Measurements from ENCODE around the gene DNAJC15. TPM values are rescaled to one million over a fixed set of nuclear protein-coding genes. Genes with fewer than 3 reads are reported as not detected.

DNAJC15 gene
- total and polyA plus RNA-seq, 2 of the 8 experiments (the other 6 are each of a cell fraction or from before 2014, with no cell fraction given) = 5.8 to 20.8 TPM

DNA sequence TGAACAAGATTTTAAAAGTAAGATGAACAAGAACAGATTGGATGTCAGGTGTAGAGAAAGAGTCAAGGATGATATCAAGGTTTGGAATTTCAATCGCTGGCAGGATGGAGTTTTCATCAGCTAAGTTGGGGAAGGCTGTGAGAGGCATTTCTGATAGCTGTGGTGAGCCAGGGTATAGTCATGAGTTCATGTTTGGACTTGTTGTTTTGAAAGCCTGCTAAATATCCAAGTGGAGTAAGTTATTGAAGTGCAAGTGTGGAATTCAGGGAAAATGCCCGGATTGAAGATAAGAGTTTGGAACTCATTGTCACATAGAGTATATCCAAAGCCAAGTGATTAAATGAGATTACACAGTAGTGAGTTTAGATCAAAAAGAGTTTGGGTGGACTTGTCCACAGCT is 20.4 kb upstream of the DNAJC15 start:
- Histone ChIP-seq H3K4me2 (ENCODE audit: insufficient read depth in 1 of 2, low read depth in 2 of 2, low read length in 2 of 2) (no peak overlapping the region), H2BK15ac (ENCODE audit: low read length) (no peak overlapping the region), H4K20me1 (replicated peaks in 1 of 2; ENCODE audit: control insufficient read depth in 1 of 2, insufficient read depth in 2 of 2, low read length in 2 of 2) (no peaks in the 10 kb centered on the region), H3K79me2 (ENCODE audit: control insufficient read depth in 1 of 2, insufficient read depth in 2 of 2, low read length in 2 of 2) (no peaks in the 10 kb centered on the region), H3K18ac (ENCODE audit: extremely low read depth, low read length) (no peak overlapping the region), H3K36me3 (ENCODE audit: control insufficient read depth in 2 of 4, insufficient read depth in 4 of 4, low read length in 3 of 4) (no peaks in the 10 kb centered on the region), H3K79me1 (ENCODE audit: low read depth, low read length) (no peaks in the 10 kb centered on the region), H4K8ac (ENCODE audit: extremely low read depth, insufficient read depth, low read length) (no peak overlapping the region), H2AFZ (ENCODE audit: low read length) (no peak overlapping the region), H3K27ac (ENCODE audit: low read depth, low read length) (no peak overlapping the region), H2BK12ac (ENCODE audit: low read depth, low read length) (no peak overlapping the region), H3K4me1 (replicated peaks in 1 of 4; ENCODE audit: control insufficient read depth in 3 of 4, insufficient read depth in 4 of 4, low read length in 3 of 4) (peaks cover 0 to 4% (median 0%) of the 10 kb centered on the region in 4 experiments; a peak in 2 of 7 replicates), H3K23me2 (ENCODE audit: low read depth, low read length) (no peaks in the 10 kb centered on the region), H4K5ac (ENCODE audit: insufficient read length, low read depth, low read length) (no peak overlapping the region), H3K27me3 (replicated peaks in 1 of 4; ENCODE audit: control insufficient read depth in 3 of 4, extremely low read depth in 1 of 4, insufficient read depth in 3 of 4, low read length in 3 of 4) (no peaks in the 10 kb centered on the region), H2BK120ac (replicated peaks; ENCODE audit: low read depth, low read length) (no peak overlapping the region), H3K56ac (replicated peaks; ENCODE audit: insufficient read length, low read depth, low read length) (no peak overlapping the region), H4K91ac (replicated peaks; ENCODE audit: insufficient read length, low read length) (no peak overlapping the region), H3K4ac (replicated peaks; ENCODE audit: insufficient read length, low read depth, low read length) (no peak overlapping the region), H2BK20ac (ENCODE audit: low read length) (no peak overlapping the region), H2BK5ac (ENCODE audit: low read depth, low read length) (no peak overlapping the region), H3K9ac (replicated peaks in 1 of 4; ENCODE audit: extremely low read depth in 1 of 4, low read depth in 3 of 4, low read length in 3 of 4) (no peak overlapping the region), H3K23ac (ENCODE audit: insufficient read length) (no peak overlapping the region), H3K9me3 (ENCODE audit: insufficient read depth in 2 of 2, low read depth in 1 of 2, low read length in 1 of 2) (no peaks in the 10 kb centered on the region), H2AK5ac (ENCODE audit: low read depth, low read length) (no peak overlapping the region), H3K4me3 (ENCODE audit: extremely low read depth in 1 of 4, insufficient read depth in 2 of 4, low read depth in 3 of 4, low read length in 4 of 4) (no peak overlapping the region), H3K14ac (ENCODE audit: insufficient read length) (no peak overlapping the region)
- FAIRE-seq (no peak), DNase-seq (ENCODE audit: low read depth in 1 of 2, low spot score in 2 of 2) (no peak)
- ChIA-PET POLR2A (ENCODE audit: partially characterized antibody) (no interaction called here), CTCF (ENCODE audit: partially characterized antibody) (no interaction called here)
- 92% methylated on average over 2 of the region's 2 CpGs; no CpG with 5 or more reads in 1 of the 2 experiments for WGBS, 2 experiments (ENCODE audit: extremely low coverage in 1 of 2, insufficient coverage in 1 of 2, insufficient read length in 1 of 2, insufficient replicate concordance in 2 of 2, low coverage in 1 of 2, low lambda C conversion rate in 2 of 2, missing lambda C conversion rate in 1 of 2)
- TF ChIP-seq SP1 (IDR thresholded peaks at IDR 0.05; ENCODE audit: low read depth, low read length) = no peak
- no peak for TF ChIP-seq KDM5A (IDR thresholded peaks at IDR 0.05; ENCODE audit: low read length)
- no peak for TF ChIP-seq SP2 (IDR thresholded peaks at IDR 0.05; ENCODE audit: low read length)
- no peak for TF ChIP-seq CTBP2 (IDR thresholded peaks at IDR 0.05; ENCODE audit: borderline replicate concordance, insufficient read depth, insufficient read length, low read length)
- TF ChIP-seq, protein P1, sequence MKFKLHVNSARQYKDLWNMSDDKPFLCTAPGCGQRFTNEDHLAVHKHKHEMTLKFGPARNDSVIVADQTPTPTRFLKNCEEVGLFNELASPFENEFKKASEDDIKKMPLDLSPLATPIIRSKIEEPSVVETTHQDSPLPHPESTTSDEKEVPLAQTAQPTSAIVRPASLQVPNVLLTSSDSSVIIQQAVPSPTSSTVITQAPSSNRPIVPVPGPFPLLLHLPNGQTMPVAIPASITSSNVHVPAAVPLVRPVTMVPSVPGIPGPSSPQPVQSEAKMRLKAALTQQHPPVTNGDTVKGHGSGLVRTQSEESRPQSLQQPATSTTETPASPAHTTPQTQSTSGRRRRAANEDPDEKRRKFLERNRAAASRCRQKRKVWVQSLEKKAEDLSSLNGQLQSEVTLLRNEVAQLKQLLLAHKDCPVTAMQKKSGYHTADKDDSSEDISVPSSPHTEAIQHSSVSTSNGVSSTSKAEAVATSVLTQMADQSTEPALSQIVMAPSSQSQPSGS (IDR thresholded peaks at IDR 0.05; ENCODE audit: low read length) = no peak
- no peak for TF ChIP-seq SRF (IDR thresholded peaks at IDR 0.05; ENCODE audit: low read depth, low read length)
- no peak for TF ChIP-seq CBX8 (IDR thresholded peaks at IDR 0.05; ENCODE audit: borderline replicate concordance, low read depth, low read length)
